GM23338 (cell line): ENCODE data around the gene B3GALNT2. TPM values are rescaled to one million over a fixed set of nuclear protein-coding genes. Genes with fewer than 3 reads are reported as not detected.

Experiments used
- ATAC-seq: fragments of 200-7000 bp; cut with Tn5 transposase; 3 replicates; pipeline ENCODE4 v1.9.1; 2020
- DNase-seq: peaks from one replicate; pipeline ENCODE4 v3.0.0-alpha.2; 2015; ENCODE audit warnings: low spot score
- H2AFZ ChIP-seq: fragments of 200-600 bp; sonication (generic); 2 replicates; pipeline ENCODE4 v1.8.0; 2016; ENCODE audit warnings: antibody characterized with exemption, mild to moderate bottlenecking, moderate library complexity
- H3F3A ChIP-seq: fragments of 200-600 bp; sonication (generic); replicated peaks from 2 replicates; pipeline ENCODE4 v1.8.0; 2017; ENCODE audit warnings: antibody characterized with exemption, mixed run types, low read depth
- H3K27ac ChIP-seq: fragments of 200-600 bp; sonication (generic); 2 replicates; pipeline ENCODE4 v1.6.1; 2016; ENCODE audit warnings: low read depth
- H3K27me3 ChIP-seq: fragments of 200-600 bp; sonication (generic); 2 replicates; pipeline ENCODE4 v1.8.0; 2016; ENCODE audit warnings: mild to moderate bottlenecking, mixed run types, moderate library complexity; ENCODE audit not compliant: insufficient read depth
- H3K36me3 ChIP-seq: fragments of 200-600 bp; sonication (generic); 2 replicates; pipeline ENCODE4 v1.8.0; 2016; ENCODE audit warnings: mild to moderate bottlenecking; ENCODE audit not compliant: insufficient read depth
- H3K4me1 ChIP-seq: fragments of 200-600 bp; sonication (generic); 2 replicates; pipeline ENCODE4 v1.8.0; 2016; ENCODE audit warnings: mild to moderate bottlenecking, moderate library complexity; ENCODE audit not compliant: insufficient read depth
- H3K4me2 ChIP-seq: fragments of 200-600 bp; sonication (generic); 2 replicates; pipeline ENCODE4 v1.7.1; 2017; ENCODE audit warnings: mixed run types
- H3K4me3 ChIP-seq: fragments of 200-600 bp; sonication (generic); 2 replicates; pipeline ENCODE4 v1.6.1; 2016; ENCODE audit warnings: mixed run types
- H3K79me2 ChIP-seq: fragments of 200-600 bp; sonication (generic); replicated peaks from 2 replicates; pipeline ENCODE4 v1.8.0; 2017; ENCODE audit warnings: mild to moderate bottlenecking; ENCODE audit not compliant: insufficient read depth
- H3K9me2 ChIP-seq: fragments of 200-600 bp; sonication (generic); 2 replicates; pipeline ENCODE4 v1.8.0; 2017; ENCODE audit not compliant: insufficient read depth
- H4K20me1 ChIP-seq: fragments of 200-600 bp; sonication (generic); replicated peaks from 2 replicates; pipeline ENCODE4 v1.8.0; 2017; ENCODE audit warnings: mild to moderate bottlenecking; ENCODE audit not compliant: insufficient read depth
- H3K27ac Mint-ChIP-seq: 2 replicates; pipeline ENCODE4 v1.8.0; 2020; ENCODE audit warnings: inconsistent platforms, mild to moderate bottlenecking, moderate library complexity, mixed read lengths
- H3K27me3 Mint-ChIP-seq: 3 replicates; pipeline ENCODE4 v1.8.0; 2022; ENCODE audit warnings: low read depth, mild to moderate bottlenecking, moderate library complexity, mixed read lengths, inconsistent platforms; ENCODE audit not compliant: insufficient read depth, poor library complexity
- H3K36me3 Mint-ChIP-seq: 3 replicates; pipeline ENCODE4 v1.8.0; 2021; ENCODE audit warnings: low read depth, mild to moderate bottlenecking, inconsistent platforms, moderate library complexity, mixed read lengths
- H3K4me1 Mint-ChIP-seq: 3 replicates; pipeline ENCODE4 v1.8.0; 2020; ENCODE audit warnings: mild to moderate bottlenecking, inconsistent platforms, mixed read lengths
- H3K4me3 Mint-ChIP-seq: 3 replicates; pipeline ENCODE4 v1.8.0; 2021; ENCODE audit warnings: moderate library complexity, mild to moderate bottlenecking, inconsistent platforms, mixed read lengths
- H3K9me3 Mint-ChIP-seq: 3 replicates; pipeline ENCODE4 v1.8.0; 2020; ENCODE audit warnings: moderate library complexity, mild to moderate bottlenecking, inconsistent platforms, mixed read lengths
- CTCF ChIP-seq, 2 experiments: fragments of 200-600 bp in 1 of 2; sonication (generic) in 1 of 2; conservative IDR thresholded peaks; 2 replicates each; pipeline versions ENCODE4 v1.5.1 to v1.6.1; 2016 to 2017; ENCODE audit warnings: antibody characterized with exemption in 2 of 2, low read depth in 2 of 2, mild to moderate bottlenecking in 2 of 2, moderate library complexity in 1 of 2
- ETS1 ChIP-seq: IDR thresholded peaks from 2 replicates; pipeline ENCODE4 v1.6.1; 2016; ENCODE audit warnings: antibody characterized with exemption
- NANOG ChIP-seq: IDR thresholded peaks from 2 replicates; pipeline ENCODE4 v1.6.1; 2016; ENCODE audit warnings: antibody characterized with exemption, borderline replicate concordance
- REST ChIP-seq: IDR thresholded peaks from one replicate; pipeline ENCODE4 v1.6.1; 2018; ENCODE audit warnings: antibody characterized with exemption; ENCODE audit not compliant: unreplicated experiment
- ZNF114 ChIP-seq: fragments of 250-450 bp; sonication (Bioruptor Pico); IDR thresholded peaks from 2 replicates; pipeline ENCODE4 v1.5.0; 2020; ENCODE audit warnings: mild to moderate bottlenecking, moderate library complexity
- ZNF331 ChIP-seq: fragments of 250-450 bp; sonication (Bioruptor Pico); IDR thresholded peaks from 2 replicates; pipeline ENCODE4 v1.5.0; 2020; ENCODE audit warnings: low read depth, mild to moderate bottlenecking, moderate library complexity
- polyA plus RNA-seq: library from polyadenylated mRNA; unstranded; fragments of >200 nt; fragmentation: Nextera tagmentation; extraction: Ambion mirVana; gene quantifications from 2 replicates; pipeline ENCODE4 v1.2.1, GENCODE V29; 2016
- total RNA-seq: library from RNA; depleted of rRNA; stranded (reverse); fragments of >200 nt; shearing (Covaris generic); gene quantifications from 2 replicates; pipeline ENCODE4 v1.2.3, GENCODE V29; 2014

The B3GALNT2 gene
- total and polyA plus RNA-seq, 2 experiments from 2014 or later, result 14.4 to 48.8 TPM

DNA sequence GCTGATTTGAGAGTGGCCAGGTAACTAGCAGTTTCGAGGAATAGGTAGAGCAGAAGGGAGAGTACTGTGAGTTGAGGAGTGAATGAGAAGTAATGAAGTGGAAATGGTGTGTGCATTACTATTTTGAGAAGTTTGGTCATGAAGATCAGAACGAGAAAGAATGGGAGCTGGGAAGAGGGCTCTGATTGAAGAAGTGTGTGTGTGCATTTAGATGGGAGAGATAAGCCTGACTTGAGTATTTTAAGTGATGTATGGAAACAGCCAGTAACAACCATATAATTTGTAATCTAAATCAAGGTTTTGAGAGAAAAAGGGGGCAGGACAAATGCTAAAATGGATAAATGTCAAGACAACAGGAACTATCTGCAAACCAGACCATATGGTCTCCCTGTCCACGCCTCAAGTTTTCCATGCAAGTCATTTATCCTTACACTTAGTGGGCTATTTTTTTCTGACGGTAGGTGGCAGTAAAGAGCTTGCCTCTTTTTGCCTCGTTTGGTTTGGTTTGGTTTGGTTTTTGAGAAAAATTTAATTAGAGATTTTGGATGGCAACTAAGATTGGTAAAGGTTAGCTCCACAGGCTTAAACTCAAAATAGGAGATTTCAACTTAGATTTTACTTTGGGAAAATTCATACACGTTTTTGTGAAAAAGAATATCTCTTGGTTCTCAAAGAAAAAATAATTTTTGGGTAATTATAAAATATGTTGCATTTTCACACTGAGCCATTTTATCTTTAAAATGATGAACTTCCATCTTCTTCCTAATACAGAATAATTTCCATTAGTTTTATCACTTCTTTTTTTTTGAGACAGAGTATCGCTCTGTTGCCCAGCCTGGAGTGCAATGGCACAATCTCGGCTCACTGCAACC lies 9.5 kb upstream of the B3GALNT2 start (continued):
- no peak for TF ChIP-seq REST
- peak; percentile 89 to 98 for TF ChIP-seq CTCF (conservative IDR thresholded peaks at IDR 0.05; ENCODE audit: low read depth in 2 of 2)
- TF ChIP-seq ZNF331 (CRISPR knock-in tag), result no peak
- TF ChIP-seq ZNF114 (CRISPR knock-in tag), result no peak
- no peak for TF ChIP-seq NANOG
- no peak for TF ChIP-seq ETS1

GRCh38 chr1:235511470-235512240 lies 7.4 kb upstream of the B3GALNT2 start:
- DNase-seq, result peak; percentile 56
- H3F3A ChIP-seq, result no peaks in the 10 kb centered on the region
- TF ChIP-seq CTCF (conservative IDR thresholded peaks at IDR 0.05; ENCODE audit: low read depth in 2 of 2) (peak; percentile 23 to 28; a peak in 3 of 4 replicates), REST (no peak)
- H3K4me1 ChIP-seq, result no peaks in the 10 kb centered on the region
- Mint-ChIP-seq H3K4me3 (no peak overlapping the region), H3K4me1 (peaks cover 3% of the 10 kb centered on the region; the same call in 1 of the 3 replicates), H3K27ac (no peak overlapping the region), H3K9me3 (no peaks in the 10 kb centered on the region), H3K27me3 (peaks cover 4% of the 10 kb centered on the region), H3K36me3 (no peaks in the 10 kb centered on the region)
- H3K27me3 ChIP-seq, result no peaks in the 10 kb centered on the region
- peak; percentile 74 for ATAC-seq
- no peak overlapping the region for H2AFZ ChIP-seq
- H3K4me3 ChIP-seq, result no peak overlapping the region
- no peaks in the 10 kb centered on the region for H3K36me3 ChIP-seq
- H3K9me2 ChIP-seq, result no peaks in the 10 kb centered on the region
- H4K20me1 ChIP-seq, result no peaks in the 10 kb centered on the region
- H3K79me2 ChIP-seq, result no peaks in the 10 kb centered on the region
- no peak overlapping the region for H3K4me2 ChIP-seq
- H3K27ac ChIP-seq, result no peak overlapping the region
